HCT116 (cell line): Measurements from ENCODE around the gene STK24. TPM values are rescaled to one million over a fixed set of nuclear protein-coding genes. Genes with fewer than 3 reads are reported as not detected.

Experiments
- ATAC-seq: fragments of 200-7000 bp; cut with Tn5 transposase; 2 replicates; pipeline ENCODE4 v1.9.1; 2020; ENCODE audit warnings: mild to moderate bottlenecking, moderate library complexity
- BruUV-seq: library from RNA; stranded (reverse); fragments of 400-500 nt; replicated peaks from 2 replicates; lab custom pipeline; 2021; lab: Mats Ljungman, UMichigan
- CTCF ChIA-PET: fragments of 300-600 bp; sonication (Branson Sonifier 250); formaldehyde crosslinking; loops from one replicate; lab custom pipeline; 2021; ENCODE audit warnings: antibody characterized with exemption; lab: Charles Lee
- POLR2A ChIA-PET: fragments of 300-600, 350-600 bp; sonication (Branson Sonifier 250); formaldehyde crosslinking; loops from one replicate; lab custom pipeline; 2021; ENCODE audit warnings: antibody characterized with exemption; lab: Charles Lee
- RAD21 ChIA-PET, 2 experiments: fragments of 300-600 bp; sonication (Branson Sonifier 250); formaldehyde crosslinking; loops; one replicate each; lab custom pipeline; 2023; ENCODE audit warnings: low total read pairs in 2 of 2; ENCODE audit not compliant: uncharacterized antibody in 2 of 2, unreplicated experiment in 2 of 2, low non-redundant PET in 1 of 2; lab: Charles Lee
- DNase-seq: peaks from one replicate; pipeline ENCODE4 v3.0.0-alpha.2; 2010; ENCODE audit warnings: low read depth, low spot score
- H2AFZ ChIP-seq: fragments of 200-600 bp; shearing (Covaris generic), sonication (generic); 2 replicates; pipeline ENCODE4 v1.6.1; 2017; ENCODE audit warnings: low read depth, mixed run types, mixed read lengths, antibody characterized with exemption, low read length; ENCODE audit not compliant: poor library complexity, severe bottlenecking
- H3K27ac ChIP-seq: 2 replicates; pipeline ENCODE4 v1.5.1; 2012; ENCODE audit warnings: low read depth, low read length
- H3K27me3 ChIP-seq: fragments of 200-600 bp; sonication (generic); 2 replicates; pipeline ENCODE4 v1.6.1; 2016; ENCODE audit warnings: mixed run types, low read length, mixed read lengths; ENCODE audit not compliant: insufficient read depth
- H3K36me3 ChIP-seq, 2 experiments: fragments of 200-500 bp in 1 of 2; fragments of 200-600 bp in 1 of 2; sonication (Bioruptor generic) in 1 of 2; sonication (generic) in 1 of 2; 2 replicates each; pipeline versions ENCODE4 v1.5.1 to v1.6.1; 2014 to 2016; ENCODE audit warnings: low read length in 2 of 2, inconsistent platforms in 1 of 2, mixed read lengths in 1 of 2, mixed run types in 1 of 2; ENCODE audit not compliant: insufficient read depth in 2 of 2, control insufficient read depth in 1 of 2
- H3K4me1 ChIP-seq, 2 experiments: fragments of 200-600 bp in 1 of 2; sonication (generic) in 1 of 2; 2 replicates each; pipeline versions ENCODE4 v1.5.1 to v1.6.1; 2012 to 2017; ENCODE audit warnings: low read length in 2 of 2, inconsistent platforms in 1 of 2, mild to moderate bottlenecking in 1 of 2, mixed read lengths in 1 of 2, mixed run types in 1 of 2, moderate library complexity in 1 of 2; ENCODE audit not compliant: insufficient read depth in 2 of 2, control insufficient read depth in 1 of 2
- H3K4me2 ChIP-seq: fragments of 200-600 bp; sonication (generic); 2 replicates; pipeline ENCODE4 v1.6.1; 2017; ENCODE audit warnings: mixed run types, low read length, mixed read lengths
- H3K4me3 ChIP-seq, 2 experiments: fragments of 200-600 bp in 1 of 2; sonication (generic) in 1 of 2; replicated peaks in 1 of 2; 2 replicates each; pipeline ENCODE4 v1.5.1; 2011 to 2016; ENCODE audit warnings: low read length in 2 of 2, control low read depth in 1 of 2, low read depth in 1 of 2, mild to moderate bottlenecking in 1 of 2, mixed read lengths in 1 of 2, mixed run types in 1 of 2
- H3K79me2 ChIP-seq: fragments of 200-600 bp; sonication (generic); 2 replicates; pipeline ENCODE4 v1.6.1; 2017; ENCODE audit warnings: mild to moderate bottlenecking, mixed run types, low read length, moderate library complexity, mixed read lengths; ENCODE audit not compliant: insufficient read depth
- H3K9ac ChIP-seq: fragments of 200-600 bp; sonication (generic); 2 replicates; pipeline ENCODE4 v1.6.1; 2016; ENCODE audit warnings: low read length, mixed read lengths
- H3K9me2 ChIP-seq: fragments of 200-600 bp; sonication (generic), shearing (Covaris generic); 2 replicates; pipeline ENCODE4 v1.6.1; 2017; ENCODE audit warnings: mixed run types, mild to moderate bottlenecking, moderate library complexity; ENCODE audit not compliant: insufficient read depth
- H3K9me3 ChIP-seq, 2 experiments: fragments of 200-500 bp in 1 of 2; fragments of 200-600 bp in 1 of 2; sonication (Bioruptor generic) in 1 of 2; sonication (generic) in 1 of 2; 2 replicates each; pipeline ENCODE4 v1.6.1; 2014 to 2017; ENCODE audit warnings: low read length in 2 of 2, mixed read lengths in 2 of 2, inconsistent platforms in 1 of 2, low read depth in 1 of 2, mild to moderate bottlenecking in 1 of 2, mixed run types in 1 of 2, moderate library complexity in 1 of 2; ENCODE audit not compliant: control insufficient read depth in 1 of 2, insufficient read depth in 1 of 2
- H4K20me1 ChIP-seq: fragments of 200-600 bp; sonication (generic), shearing (Covaris generic); 2 replicates; pipeline ENCODE4 v1.6.1; 2017; ENCODE audit warnings: mixed run types, mild to moderate bottlenecking, moderate library complexity; ENCODE audit not compliant: insufficient read depth
- CBX3 ChIP-seq: IDR thresholded peaks from 2 replicates; pipeline ENCODE4 v1.6.1; 2012; ENCODE audit warnings: low read depth
- EGR1 ChIP-seq: IDR thresholded peaks from 2 replicates; pipeline ENCODE4 v1.6.1; 2012; ENCODE audit warnings: low read depth
- ELF1 ChIP-seq: IDR thresholded peaks from 2 replicates; pipeline ENCODE4 v1.6.1; 2012; ENCODE audit warnings: low read depth, borderline replicate concordance
- EZH2 ChIP-seq: fragments of 200-600 bp; sonication (generic); IDR thresholded peaks from 2 replicates; pipeline ENCODE4 v1.6.1; 2017; ENCODE audit warnings: antibody characterized with exemption, mixed run types
- EZH2phosphoT487 ChIP-seq: fragments of 200-600 bp; IDR thresholded peaks from 2 replicates; pipeline ENCODE4 v1.6.1; 2018; ENCODE audit warnings: antibody characterized with exemption, borderline replicate concordance
- JUND ChIP-seq: IDR thresholded peaks from 2 replicates; pipeline ENCODE4 v1.6.1; 2012
- POLR2A ChIP-seq: IDR thresholded peaks from 2 replicates; pipeline ENCODE4 v1.7.0; 2011; ENCODE audit warnings: borderline replicate concordance; ENCODE audit not compliant: insufficient read depth, insufficient read length; ENCODE audit errors: extremely low read depth
- POLR2AphosphoS5 ChIP-seq: IDR thresholded peaks from 2 replicates; pipeline ENCODE4 v1.6.1; 2011; ENCODE audit warnings: mild to moderate bottlenecking, low read depth, low read length, moderate library complexity
- SIN3A ChIP-seq: IDR thresholded peaks from 2 replicates; pipeline ENCODE4 v1.6.1; 2012; ENCODE audit warnings: low read depth
- SRF ChIP-seq: IDR thresholded peaks from 2 replicates; pipeline ENCODE4 v1.6.1; 2012; ENCODE audit warnings: low read depth
- TCF7L2 ChIP-seq: IDR thresholded peaks from 2 replicates; pipeline ENCODE4 v1.7.0; 2011; ENCODE audit warnings: borderline replicate concordance, inconsistent platforms; ENCODE audit not compliant: insufficient read depth, insufficient read length; ENCODE audit errors: extremely low read depth
- YY1 ChIP-seq: IDR thresholded peaks from 2 replicates; pipeline ENCODE4 v1.6.1; 2011; ENCODE audit warnings: low read length, low read depth, moderate library complexity, mild to moderate bottlenecking; ENCODE audit not compliant: insufficient replicate concordance; ENCODE audit errors: extremely low read depth
- ZFX ChIP-seq: fragments of 450-650 bp; IDR thresholded peaks from 2 replicates; pipeline ENCODE4 v1.6.1; 2017
- ZNF274 ChIP-seq: fragments of 200-500 bp; sonication (Bioruptor generic); IDR thresholded peaks from 2 replicates; pipeline ENCODE4 v1.6.1; 2014; ENCODE audit warnings: mild to moderate bottlenecking, low read depth, low read length, inconsistent platforms
- intact Hi-C: fragments of 100-400 bp; cut with micrococcal nuclease; formaldehyde crosslinking; loops from 2 replicates; pipeline ENCODE4 v1.10.0; 2022
- total RNA-seq: library from RNA; stranded (reverse); gene quantifications from one replicate; pipeline ENCODE4 v1.2.1, GENCODE V29; 2021; ENCODE audit not compliant: unreplicated experiment
- TF ChIP-seq, protein P1 (sequence below), 3 experiments: fragments of 200-600 bp in 1 of 3; sonication (generic) in 1 of 3; IDR thresholded peaks in 2 of 3; conservative IDR thresholded peaks in 1 of 3; 2 replicates each; pipeline ENCODE4 v1.5.1; 2012 to 2017; ENCODE audit warnings: low read depth in 2 of 3, low read length in 2 of 3, antibody characterized with exemption in 1 of 3, borderline replicate concordance in 1 of 3, control low read depth in 1 of 3, mild to moderate bottlenecking in 1 of 3, mixed read lengths in 1 of 3, mixed run types in 1 of 3, moderate library complexity in 1 of 3; ENCODE audit not compliant: insufficient read depth in 1 of 3
- TF ChIP-seq, protein P2 (sequence below): IDR thresholded peaks from 2 replicates; pipeline ENCODE4 v1.6.1; 2012
- TF ChIP-seq, protein P3 (sequence below): IDR thresholded peaks from 2 replicates; pipeline ENCODE4 v1.6.1; 2012

STK24 gene
- total RNA-seq, 1 experiment from 2014 or later, result 137 TPM

DNA sequence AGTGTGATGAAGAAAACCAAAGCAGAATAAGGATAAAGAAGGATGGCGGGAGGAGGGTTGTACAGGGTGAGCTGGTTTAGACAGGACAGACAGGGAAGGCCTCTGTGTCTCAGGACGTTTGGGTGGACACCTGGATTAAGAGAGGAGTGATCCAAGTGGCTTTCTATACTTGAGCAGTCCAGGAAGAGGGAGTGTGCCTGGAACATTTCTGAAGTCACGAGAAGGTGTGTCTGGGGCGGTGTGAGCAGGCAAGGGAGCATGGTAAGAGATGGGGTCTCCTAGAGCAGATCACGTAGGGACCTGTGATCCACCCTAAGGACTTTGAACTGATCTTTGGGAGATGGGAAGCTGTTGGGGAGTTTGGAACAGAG, 15.4 kb upstream of the STK24 start:
- Histone ChIP-seq H3K9ac (no peak overlapping the region), H4K20me1 (no peaks in the 10 kb centered on the region), H2AFZ (no peak overlapping the region), H3K4me1 (no peaks in the 10 kb centered on the region), H3K9me3 (peaks cover 0 to 3% of the 10 kb centered on the region in 2 experiments; a peak in 1 of 4 replicates), H3K4me3 (no peak overlapping the region), H3K79me2 (no peaks in the 10 kb centered on the region), H3K4me2 (no peak overlapping the region), H3K9me2 (no peaks in the 10 kb centered on the region), H3K27me3 (no peaks in the 10 kb centered on the region), H3K36me3 (no peaks in the 10 kb centered on the region), H3K27ac (no peak overlapping the region)
- ATAC-seq, result no peak
- RAD21 ChIA-PET, result no interaction called here
- DNase-seq, result no peak
- CTCF ChIA-PET, result no interaction called here
- TF ChIP-seq TCF7L2 (no peak), SRF (no peak), EZH2 (no peak)
- POLR2A ChIA-PET, result no interaction called here
- no TSS peak for BruUV-seq
- intact Hi-C loops, result no loop called here

DNA sequence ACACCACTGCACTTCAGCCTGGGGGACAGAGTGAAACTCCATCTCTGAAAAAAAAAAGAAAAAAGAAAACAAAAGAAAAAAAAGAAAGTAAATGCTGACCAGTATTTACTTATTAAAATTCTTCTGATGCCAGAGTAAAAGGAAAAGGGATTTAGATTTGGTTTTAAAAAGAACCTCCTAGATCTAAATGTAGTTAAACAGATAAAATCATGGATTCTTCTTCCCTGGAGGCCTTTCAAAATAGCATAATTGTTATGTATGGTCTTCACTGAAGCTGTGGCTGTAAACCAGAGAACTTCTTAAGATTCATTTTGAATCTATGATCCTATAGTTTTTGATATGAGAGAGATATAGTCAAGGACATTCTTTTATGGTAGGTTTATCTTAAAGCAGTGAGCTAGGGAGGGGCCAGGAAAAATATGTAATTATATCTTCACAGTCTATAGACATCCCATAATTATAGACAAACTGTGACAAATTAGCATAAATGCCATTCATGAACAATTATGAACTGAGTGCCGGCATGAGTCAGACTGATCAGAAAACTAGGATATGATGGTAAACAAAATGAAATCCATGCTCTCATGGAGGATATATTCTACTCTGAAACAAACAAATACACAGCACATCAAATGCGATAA, 14.9 kb upstream of the STK24 start:
- no peak for TF ChIP-seq CBX3
- no peak for TF ChIP-seq POLR2AphosphoS5
- TF ChIP-seq EGR1, result no peak
- no peak for TF ChIP-seq EZH2phosphoT487
- TF ChIP-seq EZH2, result no peak
- TF ChIP-seq SRF, result no peak
- no peak for TF ChIP-seq TCF7L2
- TF ChIP-seq ELF1, result no peak
- TF ChIP-seq ZFX, result no peak
- no peak for TF ChIP-seq JUND
- TF ChIP-seq, protein P1, sequence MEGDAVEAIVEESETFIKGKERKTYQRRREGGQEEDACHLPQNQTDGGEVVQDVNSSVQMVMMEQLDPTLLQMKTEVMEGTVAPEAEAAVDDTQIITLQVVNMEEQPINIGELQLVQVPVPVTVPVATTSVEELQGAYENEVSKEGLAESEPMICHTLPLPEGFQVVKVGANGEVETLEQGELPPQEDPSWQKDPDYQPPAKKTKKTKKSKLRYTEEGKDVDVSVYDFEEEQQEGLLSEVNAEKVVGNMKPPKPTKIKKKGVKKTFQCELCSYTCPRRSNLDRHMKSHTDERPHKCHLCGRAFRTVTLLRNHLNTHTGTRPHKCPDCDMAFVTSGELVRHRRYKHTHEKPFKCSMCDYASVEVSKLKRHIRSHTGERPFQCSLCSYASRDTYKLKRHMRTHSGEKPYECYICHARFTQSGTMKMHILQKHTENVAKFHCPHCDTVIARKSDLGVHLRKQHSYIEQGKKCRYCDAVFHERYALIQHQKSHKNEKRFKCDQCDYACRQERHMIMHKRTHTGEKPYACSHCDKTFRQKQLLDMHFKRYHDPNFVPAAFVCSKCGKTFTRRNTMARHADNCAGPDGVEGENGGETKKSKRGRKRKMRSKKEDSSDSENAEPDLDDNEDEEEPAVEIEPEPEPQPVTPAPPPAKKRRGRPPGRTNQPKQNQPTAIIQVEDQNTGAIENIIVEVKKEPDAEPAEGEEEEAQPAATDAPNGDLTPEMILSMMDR (IDR thresholded peaks at IDR 0.05 in 2 of 3, conservative IDR thresholded peaks at IDR 0.05 in 1 of 3; ENCODE audit: borderline replicate concordance in 1 of 3, insufficient read depth in 1 of 3, low read depth in 2 of 3, low read length in 2 of 3), result no peak
- TF ChIP-seq YY1, result no peak
- TF ChIP-seq ZNF274, result no peak
- TF ChIP-seq POLR2A, result no peak
- TF ChIP-seq, protein P2, sequence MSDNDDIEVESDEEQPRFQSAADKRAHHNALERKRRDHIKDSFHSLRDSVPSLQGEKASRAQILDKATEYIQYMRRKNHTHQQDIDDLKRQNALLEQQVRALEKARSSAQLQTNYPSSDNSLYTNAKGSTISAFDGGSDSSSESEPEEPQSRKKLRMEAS, result no peak
- no peak for TF ChIP-seq SIN3A
- TF ChIP-seq, protein P3, sequence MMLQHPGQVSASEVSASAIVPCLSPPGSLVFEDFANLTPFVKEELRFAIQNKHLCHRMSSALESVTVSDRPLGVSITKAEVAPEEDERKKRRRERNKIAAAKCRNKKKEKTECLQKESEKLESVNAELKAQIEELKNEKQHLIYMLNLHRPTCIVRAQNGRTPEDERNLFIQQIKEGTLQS, result no peak
- TF ChIP-seq, all 23 proteins: peak for 0

More for the DNA sequence above, 14.9 kb upstream of the STK24 start:
- ChIA-PET CTCF (no interaction called here), RAD21 (no interaction called here), POLR2A (no interaction called here)
- H3K4me2 ChIP-seq, result no peak overlapping the region
- H3K9ac ChIP-seq, result no peak overlapping the region
- no peaks in the 10 kb centered on the region for H3K79me2 ChIP-seq
- BruUV-seq, result no TSS peak
- H3K9me2 ChIP-seq, result no peaks in the 10 kb centered on the region
- H3K9me3 ChIP-seq, result peaks cover 0 to 3% of the 10 kb centered on the region in 2 experiments; a peak in 1 of 4 replicates
- no peak for DNase-seq
- H2AFZ ChIP-seq, result no peak overlapping the region
- H4K20me1 ChIP-seq, result no peaks in the 10 kb centered on the region
- no peaks in the 10 kb centered on the region for H3K4me1 ChIP-seq
- intact Hi-C loops, result no loop called here
- no peaks in the 10 kb centered on the region for H3K27me3 ChIP-seq
- no peak overlapping the region for H3K4me3 ChIP-seq
- H3K27ac ChIP-seq, result no peak overlapping the region
- ATAC-seq, result no peak
- no peaks in the 10 kb centered on the region for H3K36me3 ChIP-seq
